Chondrocyte (in vitro differentiated cells): ENCODE results near the gene CYYR1. TPM values are rescaled to one million over a fixed set of nuclear protein-coding genes. Genes with fewer than 3 reads are reported as not detected.

ENCODE experiments used
- DNase-seq: peaks from one replicate; pipeline ENCODE4 v3.0.0; 2021; ENCODE audit warnings: mixed read lengths, low spot score
- H3K27ac Mint-ChIP-seq: one replicate; pipeline ENCODE4 v1.8.0; 2021; ENCODE audit warnings: mild to moderate bottlenecking, moderate library complexity, mixed read lengths; ENCODE audit not compliant: unreplicated experiment
- H3K27me3 Mint-ChIP-seq: 2 replicates; pipeline ENCODE4 v1.8.0; 2021; ENCODE audit warnings: low read depth, mixed read lengths
- H3K36me3 Mint-ChIP-seq: 2 replicates; pipeline ENCODE4 v1.8.0; 2021; ENCODE audit warnings: low read depth, mixed read lengths
- H3K4me1 Mint-ChIP-seq: 2 replicates; pipeline ENCODE4 v1.8.0; 2021; ENCODE audit warnings: low read depth, mild to moderate bottlenecking, mixed read lengths
- H3K4me3 Mint-ChIP-seq: one replicate; pipeline ENCODE4 v1.8.0; 2021; ENCODE audit warnings: mild to moderate bottlenecking, moderate library complexity, mixed read lengths; ENCODE audit not compliant: unreplicated experiment
- H3K9me3 Mint-ChIP-seq: 2 replicates; pipeline ENCODE4 v1.8.0; 2021; ENCODE audit warnings: low read depth, mixed read lengths
- total RNA-seq: library from RNA; stranded (reverse); gene quantifications from 3 replicates; pipeline ENCODE4 v1.2.1, GENCODE V29; 2021
- TF ChIP-seq, protein P1 (sequence below): fragments of 200-600 bp; sonication (generic); IDR thresholded peaks from 2 replicates; pipeline ENCODE4 v1.5.0; 2021; ENCODE audit warnings: antibody characterized with exemption, mild to moderate bottlenecking, moderate library complexity

Gene CYYR1
- total RNA-seq, 1 donor from 2014 or later, result 1.5 TPM

DNA sequence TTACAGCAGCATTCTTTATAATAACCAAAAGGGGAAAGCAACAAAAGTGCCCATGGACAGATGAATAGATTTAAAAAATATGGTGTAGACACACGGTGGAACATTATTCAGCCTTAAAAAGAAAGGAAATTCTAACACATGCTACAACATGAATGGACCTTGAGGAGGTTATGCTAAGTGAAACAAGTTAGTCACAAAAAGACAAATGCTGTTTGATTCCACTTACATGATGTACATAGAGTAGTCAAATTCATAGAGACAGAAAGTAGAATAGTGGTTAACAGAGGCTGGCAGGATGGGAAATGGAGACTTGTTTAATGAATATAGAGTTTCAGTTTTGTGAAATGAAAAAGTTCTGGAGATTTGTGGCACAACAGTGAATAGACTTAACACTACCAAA, 151.4 kb downstream of the CYYR1 start:
- H3K36me3 Mint-ChIP-seq, result no peaks in the 10 kb centered on the region
- DNase-seq, result no peak
- H3K27me3 Mint-ChIP-seq, result no peaks in the 10 kb centered on the region
- no peaks in the 10 kb centered on the region for H3K9me3 Mint-ChIP-seq
- H3K4me1 Mint-ChIP-seq, result no peaks in the 10 kb centered on the region
- no peak overlapping the region for H3K27ac Mint-ChIP-seq
- no peak overlapping the region for H3K4me3 Mint-ChIP-seq
- TF ChIP-seq, protein P1, sequence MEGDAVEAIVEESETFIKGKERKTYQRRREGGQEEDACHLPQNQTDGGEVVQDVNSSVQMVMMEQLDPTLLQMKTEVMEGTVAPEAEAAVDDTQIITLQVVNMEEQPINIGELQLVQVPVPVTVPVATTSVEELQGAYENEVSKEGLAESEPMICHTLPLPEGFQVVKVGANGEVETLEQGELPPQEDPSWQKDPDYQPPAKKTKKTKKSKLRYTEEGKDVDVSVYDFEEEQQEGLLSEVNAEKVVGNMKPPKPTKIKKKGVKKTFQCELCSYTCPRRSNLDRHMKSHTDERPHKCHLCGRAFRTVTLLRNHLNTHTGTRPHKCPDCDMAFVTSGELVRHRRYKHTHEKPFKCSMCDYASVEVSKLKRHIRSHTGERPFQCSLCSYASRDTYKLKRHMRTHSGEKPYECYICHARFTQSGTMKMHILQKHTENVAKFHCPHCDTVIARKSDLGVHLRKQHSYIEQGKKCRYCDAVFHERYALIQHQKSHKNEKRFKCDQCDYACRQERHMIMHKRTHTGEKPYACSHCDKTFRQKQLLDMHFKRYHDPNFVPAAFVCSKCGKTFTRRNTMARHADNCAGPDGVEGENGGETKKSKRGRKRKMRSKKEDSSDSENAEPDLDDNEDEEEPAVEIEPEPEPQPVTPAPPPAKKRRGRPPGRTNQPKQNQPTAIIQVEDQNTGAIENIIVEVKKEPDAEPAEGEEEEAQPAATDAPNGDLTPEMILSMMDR, result no peak
